Mammary epithelial cell (primary cell): ENCODE results near the gene SLCO3A1.

Source experiments
- CTCF ChIP-seq, 2 donors: IDR thresholded peaks in 1 of 2; conservative IDR thresholded peaks in 1 of 2; 2 replicates each; pipeline ENCODE4 v1.5.1; 2011 to 2012; ENCODE audit warnings: inconsistent platforms in 2 of 2, low read length in 2 of 2, mild to moderate bottlenecking in 2 of 2, control low read depth in 1 of 2, low read depth in 1 of 2; ENCODE audit not compliant: insufficient read depth in 1 of 2; ENCODE audit errors: extremely low read depth in 1 of 2
- EZH2 ChIP-seq: IDR thresholded peaks from 2 replicates; pipeline ENCODE4 v1.6.1; 2012; ENCODE audit warnings: low read length, inconsistent platforms, borderline replicate concordance

DNA sequence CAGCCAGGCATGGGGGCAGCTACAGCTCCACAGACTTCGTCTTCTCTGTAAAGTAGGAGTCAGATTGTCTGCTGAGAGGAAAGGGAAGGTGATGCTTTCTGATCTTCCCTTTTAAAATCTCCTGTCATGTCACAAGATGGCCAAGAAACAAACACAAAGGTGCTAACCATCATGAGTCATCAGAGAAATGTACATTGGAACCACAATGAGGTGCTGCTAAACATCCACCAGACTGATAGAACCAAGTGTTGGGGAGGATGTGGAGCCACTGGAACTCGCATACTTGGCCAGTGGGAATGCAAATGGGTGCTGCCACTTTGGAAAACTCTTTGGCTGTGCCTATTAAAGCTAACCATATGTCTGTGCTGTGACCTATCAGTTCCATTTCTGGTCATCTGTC, 268.8 kb downstream of the SLCO3A1 start:
- TF ChIP-seq CTCF (conservative IDR thresholded peaks at IDR 0.05 in 1 of 2, IDR thresholded peaks at IDR 0.05 in 1 of 2; ENCODE audit: extremely low read depth in 1 of 2, insufficient read depth in 1 of 2, low read depth in 1 of 2, low read length in 2 of 2) = no peak
- TF ChIP-seq EZH2 = no peak
